T-helper 2 cell treated with Interferon-gamma antibody and Interleukin-4, amounts not matched to agents 100 ng/mL and 5 ng/mL, for 36 hours (primary cell): ENCODE results near the gene CYREN. TPM values are rescaled to one million over a fixed set of nuclear protein-coding genes. Genes with fewer than 3 reads are reported as not detected.

Experiments used
- intact Hi-C: fragments of 100-400 bp; cut with micrococcal nuclease; formaldehyde crosslinking; loops from one replicate; pipeline ENCODE4 v1.15.1; 2023
- total RNA-seq: library from RNA; stranded (reverse); gene quantifications from 2 replicates; pipeline ENCODE4 v1.2.3, GENCODE V29; 2022

The CYREN gene
- total RNA-seq = 40.3 and 44.1 TPM in 2 replicates

DNA sequence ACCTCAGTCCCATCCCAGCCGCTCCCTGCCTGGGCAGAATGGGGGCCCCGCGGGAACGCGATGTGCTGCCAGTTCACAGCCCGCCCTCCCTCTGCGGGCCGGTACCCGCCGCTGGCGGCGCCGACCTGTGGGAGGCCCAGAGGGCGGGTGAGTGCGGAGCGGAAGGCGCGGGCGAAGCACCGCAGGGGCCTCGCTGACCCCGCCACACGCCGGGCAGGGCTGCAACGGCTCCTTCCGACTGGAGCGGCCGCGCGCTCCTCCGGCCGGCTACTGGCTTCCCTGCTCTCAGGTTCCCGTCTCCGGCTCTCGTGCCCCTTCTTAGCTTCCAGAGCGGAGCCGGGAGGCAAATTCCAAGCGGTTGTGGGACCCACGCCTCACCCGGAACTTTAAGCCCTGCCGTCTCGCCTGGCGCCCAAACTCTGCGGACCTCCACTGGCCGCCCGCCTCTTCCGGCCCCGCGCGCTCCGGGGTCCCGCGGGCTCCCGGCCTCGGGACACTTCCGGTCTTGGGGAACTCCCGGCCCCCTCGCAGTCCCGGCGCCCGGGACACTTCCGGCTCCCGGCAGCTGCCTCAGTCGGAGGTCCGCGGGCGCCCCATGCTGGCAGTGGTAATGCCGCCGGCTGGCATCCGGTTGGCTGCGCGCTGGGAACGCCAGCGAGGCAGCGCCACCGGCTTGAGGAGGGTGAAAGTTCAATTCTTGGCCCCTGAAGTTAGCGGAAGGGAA is at the start of gene CYREN:
Gene CYREN, minus strand, starts transcription at position 434 of the 724 bp plus-strand sequence. CDS start 1,785 bp downstream, outside the sequence.
- intact Hi-C loops = loop anchor here (1.0 kb wide), 4 partner anchors 22 to 524 kb away; partner anchors contain the start of genes AGBL3, BPGM, TMEM140 and WDR91

DNA sequence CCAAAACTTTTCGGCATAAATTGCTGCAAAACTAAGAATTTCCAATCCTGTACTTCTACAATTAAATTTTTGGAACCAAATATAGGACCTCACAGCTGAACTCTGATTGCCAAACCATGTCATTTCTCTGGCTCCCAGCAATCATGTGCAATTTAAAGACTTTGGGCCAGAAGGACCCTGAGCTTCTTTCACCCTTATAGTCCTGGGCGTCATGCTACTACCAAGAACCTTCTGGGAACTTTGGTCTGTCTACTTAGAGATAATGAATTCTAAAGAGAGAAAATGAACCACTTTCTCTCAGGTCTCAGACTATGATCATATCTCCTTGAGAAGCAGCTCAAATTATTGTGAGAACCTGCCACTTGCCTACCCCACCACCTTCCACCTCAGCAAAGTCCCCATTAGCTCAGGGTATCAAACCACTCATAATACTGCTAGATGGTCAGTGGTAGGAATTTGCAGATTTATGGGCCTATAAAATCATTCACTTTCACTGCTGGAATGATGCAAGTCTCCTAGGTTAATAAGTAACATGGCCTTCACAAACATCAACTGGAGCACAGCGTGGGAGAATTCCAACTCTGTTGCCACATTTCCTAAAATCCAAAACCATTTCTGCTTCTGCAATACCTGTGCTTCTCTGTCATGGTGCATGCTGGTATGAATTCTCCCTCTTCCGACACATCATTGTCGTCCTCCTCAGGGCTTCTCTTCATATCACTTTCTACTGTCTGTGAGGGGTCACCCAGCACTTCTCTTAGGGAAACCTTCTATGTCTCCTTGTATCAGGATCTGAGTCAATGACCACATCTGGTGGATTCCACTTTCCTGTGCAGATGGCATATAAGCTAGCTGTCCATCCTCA is 47.4 kb upstream of the CYREN start:
- intact Hi-C loops = no loop called here

DNA sequence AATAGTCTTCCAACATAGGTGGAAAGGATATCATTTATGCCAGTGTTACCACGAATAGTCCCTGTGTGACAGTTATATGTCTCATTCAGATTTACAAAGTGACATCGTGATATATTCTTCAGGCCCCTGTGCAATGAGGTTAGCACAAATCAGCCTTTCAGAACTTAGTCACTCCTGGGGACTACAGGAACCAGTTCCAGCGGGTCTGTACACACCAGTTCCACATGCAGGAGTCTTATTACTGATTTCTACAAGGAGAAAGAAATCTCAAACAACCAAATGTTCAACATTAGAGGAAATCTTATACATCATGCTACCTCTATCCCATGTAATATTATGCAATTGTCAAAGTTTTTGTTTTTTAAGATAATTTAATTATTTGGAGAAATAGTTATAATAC is 45.2 kb upstream of the CYREN start:
- intact Hi-C loops = no loop called here

DNA sequence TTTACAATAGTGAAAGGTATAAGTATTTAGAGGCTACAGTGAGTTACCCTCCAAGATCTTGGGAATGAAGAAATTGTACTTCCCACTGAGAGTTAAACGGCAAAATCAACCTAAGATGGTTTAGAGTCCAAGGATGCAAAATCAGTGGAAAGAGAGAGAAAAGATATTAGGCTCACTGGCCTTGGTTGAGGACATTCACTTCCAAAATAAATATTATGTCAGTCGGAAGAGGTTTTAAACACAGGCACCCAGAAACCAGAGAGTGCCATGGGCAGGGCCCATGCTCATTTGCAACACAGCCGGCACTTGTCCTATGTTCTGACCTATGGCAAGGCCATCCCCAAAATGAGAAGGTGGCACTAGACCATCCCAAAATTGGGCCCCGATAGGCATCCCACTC is 44.7 kb upstream of the CYREN start:
- intact Hi-C loops = no loop called here

DNA sequence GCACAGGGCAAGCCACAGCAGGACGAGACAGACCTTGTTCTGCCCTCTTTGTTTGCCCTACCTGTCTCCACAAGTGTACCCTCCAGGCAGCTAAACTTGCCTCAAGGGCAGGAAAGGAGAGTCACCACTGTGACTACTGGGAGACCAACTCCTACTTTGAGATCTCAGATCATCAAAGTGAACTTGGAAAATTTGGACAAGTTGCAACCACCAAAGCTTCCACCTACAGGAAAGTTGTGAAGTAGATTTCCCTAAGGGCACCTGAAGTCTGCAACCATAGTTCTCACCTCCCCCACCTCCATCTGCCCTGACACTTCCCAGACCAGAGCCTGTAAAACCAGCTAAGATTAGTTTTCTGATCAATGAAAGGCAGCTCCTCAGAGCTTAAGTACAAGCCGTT is 43.3 kb upstream of the CYREN start:
- intact Hi-C loops = loop anchor here (5.0 kb wide), 1 partner anchor 763 kb away; the partner anchor contains the start of gene MTPN

GRCh38 chr7:135211946-135212685 is 41.6 kb upstream of the CYREN start:
- intact Hi-C loops = loop anchor here (1.0 to 5.0 kb wide), 8 partner anchors 42 to 765 kb away; partner anchors contain the start of genes AGBL3, AKR1B1, BPGM and CNOT4

- intact Hi-C loops = loop anchor here (1.0 to 5.0 kb wide), 8 partner anchors 41 to 766 kb away; partner anchors contain the start of genes AGBL3, AKR1B1, BPGM and CNOT4
Observed at GRCh38 chr7:135211179-135211945, 40.9 kb upstream of the CYREN start, which contains the start of gene WDR91. Gene WDR91 (minus strand): TSS chr7:135211526. CDS start chr7:135211502, 24 bp downstream.

DNA sequence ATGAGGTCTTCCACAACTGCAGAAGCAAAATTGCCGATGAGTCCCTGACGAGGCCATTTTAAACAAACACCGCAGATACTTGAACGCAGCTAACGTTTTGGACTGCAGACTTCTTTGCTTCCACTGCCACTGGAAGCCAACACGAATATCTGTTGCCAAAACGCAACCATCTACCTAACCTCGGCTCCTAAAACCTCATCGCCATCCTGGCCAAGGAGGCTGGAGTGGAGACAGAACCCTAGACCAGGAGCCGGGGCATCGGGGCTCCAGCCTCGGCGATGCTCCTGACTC is 40.3 kb upstream of the CYREN start:
- intact Hi-C loops = loop anchor here (1.0 to 5.0 kb wide), 9 partner anchors 41 to 766 kb away; partner anchors contain the start of genes AGBL3, AKR1B1, BPGM and CNOT4

GRCh38 chr7:135209225-135209834 is 38.8 kb upstream of the CYREN start:
- intact Hi-C loops = no loop called here

DNA sequence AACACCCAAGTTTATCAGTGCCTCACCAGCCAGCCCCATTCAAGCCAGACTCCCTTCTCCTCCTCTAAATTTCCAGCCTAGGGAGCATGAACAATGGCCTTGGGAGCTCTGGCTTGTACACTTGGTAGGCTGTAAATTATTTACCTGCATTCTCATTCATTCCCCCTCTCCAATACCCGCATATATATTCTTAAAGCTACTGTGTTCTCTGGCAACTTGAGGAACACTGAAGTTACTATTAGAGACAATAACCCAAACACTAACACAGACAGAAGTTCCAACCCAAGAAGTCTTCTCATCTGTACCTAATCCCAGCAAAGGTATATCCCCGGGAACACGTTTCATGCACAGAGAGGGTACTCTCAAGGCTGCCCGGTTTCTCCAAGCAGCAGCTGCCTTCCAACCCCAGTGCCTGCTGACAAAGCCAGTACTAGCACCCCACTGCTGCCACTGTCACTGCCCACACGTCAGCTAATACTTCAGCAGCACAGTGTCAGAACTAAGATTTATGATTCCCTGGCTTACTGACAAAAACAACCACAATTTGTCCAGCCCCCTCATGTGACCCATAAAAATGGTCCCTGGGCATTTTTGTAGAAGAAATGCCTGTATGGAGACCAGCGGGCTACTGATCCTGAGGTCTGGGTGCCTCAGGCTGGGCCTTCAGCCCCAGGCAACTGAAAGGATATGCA is 37.7 kb upstream of the CYREN start:
- intact Hi-C loops = no loop called here

- intact Hi-C loops = no loop called here
Observed at GRCh38 chr7:135207406-135208101, 37.0 kb upstream of the CYREN start.

DNA sequence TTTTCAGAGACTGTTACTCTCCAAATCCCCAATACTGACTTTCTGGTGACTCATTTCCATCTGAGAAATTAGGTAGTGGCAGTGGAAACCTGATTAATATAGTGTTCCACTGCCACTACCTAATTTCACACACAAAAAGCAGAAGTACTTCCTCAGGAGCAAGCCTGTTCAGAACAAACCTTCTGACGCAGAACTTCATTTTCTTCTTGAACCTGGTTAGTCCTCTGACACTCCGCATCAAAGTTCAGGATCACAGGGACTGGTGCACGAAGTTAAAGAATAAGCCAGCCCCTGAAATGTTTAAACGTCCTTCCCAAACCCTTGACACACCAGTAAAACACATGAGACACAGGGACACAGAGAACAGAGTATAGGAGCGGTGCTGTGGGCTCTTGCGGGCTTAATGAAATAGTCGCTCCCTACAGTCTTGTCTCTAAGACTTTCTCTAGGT is 36.5 kb upstream of the CYREN start:
- intact Hi-C loops = no loop called here

GRCh38 chr7:135205850-135206249 is 35.3 kb upstream of the CYREN start:
- intact Hi-C loops = no loop called here

- intact Hi-C loops = no loop called here
Observed at GRCh38 chr7:135204876-135205275, 34.4 kb upstream of the CYREN start.

- intact Hi-C loops = no loop called here
Observed at GRCh38 chr7:135204341-135204749, 33.8 kb upstream of the CYREN start.

DNA sequence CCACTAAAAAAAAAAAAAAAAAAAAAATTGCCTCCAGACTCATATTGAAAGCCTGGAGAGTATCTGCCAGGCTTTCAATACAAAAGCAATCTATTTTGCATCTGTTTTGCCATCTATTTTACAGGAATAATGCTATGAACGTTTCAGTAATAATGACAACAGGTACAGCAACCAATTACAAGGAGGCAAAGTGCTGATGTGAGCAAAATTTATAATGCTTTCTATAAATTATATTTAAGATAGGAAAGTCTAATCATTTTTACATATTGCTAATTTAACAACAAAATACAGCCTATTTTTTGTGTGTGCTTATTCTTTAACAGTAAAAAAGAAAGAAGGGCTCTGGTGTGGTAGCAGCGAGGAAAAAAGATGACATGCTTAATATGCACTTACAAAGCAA is 30.8 kb upstream of the CYREN start:
- intact Hi-C loops = no loop called here

- intact Hi-C loops = no loop called here
Observed at GRCh38 chr7:135200821-135201331, 30.4 kb upstream of the CYREN start.

GRCh38 chr7:135199439-135199838 is 28.9 kb upstream of the CYREN start:
- intact Hi-C loops = no loop called here
